Activated CD8-positive, alpha-beta memory T cell treated with anti-CD3 and anti-CD28 coated beads, Interleukin-2, amount 50 U/mL, for 48 hours (primary cell): ENCODE measurements around the gene TK1.
"Not testable (repeated sequence)": the region's sequence is repeated elsewhere in the genome, so short reads cannot be mapped to it uniquely, and the experiment has no call there.

Experiments
- DNase-seq: peaks from one replicate; pipeline ENCODE4 v3.0.0-alpha.2; 2020

TK1 gene, protein sequence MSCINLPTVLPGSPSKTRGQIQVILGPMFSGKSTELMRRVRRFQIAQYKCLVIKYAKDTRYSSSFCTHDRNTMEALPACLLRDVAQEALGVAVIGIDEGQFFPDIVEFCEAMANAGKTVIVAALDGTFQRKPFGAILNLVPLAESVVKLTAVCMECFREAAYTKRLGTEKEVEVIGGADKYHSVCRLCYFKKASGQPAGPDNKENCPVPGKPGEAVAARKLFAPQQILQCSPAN

DNA sequence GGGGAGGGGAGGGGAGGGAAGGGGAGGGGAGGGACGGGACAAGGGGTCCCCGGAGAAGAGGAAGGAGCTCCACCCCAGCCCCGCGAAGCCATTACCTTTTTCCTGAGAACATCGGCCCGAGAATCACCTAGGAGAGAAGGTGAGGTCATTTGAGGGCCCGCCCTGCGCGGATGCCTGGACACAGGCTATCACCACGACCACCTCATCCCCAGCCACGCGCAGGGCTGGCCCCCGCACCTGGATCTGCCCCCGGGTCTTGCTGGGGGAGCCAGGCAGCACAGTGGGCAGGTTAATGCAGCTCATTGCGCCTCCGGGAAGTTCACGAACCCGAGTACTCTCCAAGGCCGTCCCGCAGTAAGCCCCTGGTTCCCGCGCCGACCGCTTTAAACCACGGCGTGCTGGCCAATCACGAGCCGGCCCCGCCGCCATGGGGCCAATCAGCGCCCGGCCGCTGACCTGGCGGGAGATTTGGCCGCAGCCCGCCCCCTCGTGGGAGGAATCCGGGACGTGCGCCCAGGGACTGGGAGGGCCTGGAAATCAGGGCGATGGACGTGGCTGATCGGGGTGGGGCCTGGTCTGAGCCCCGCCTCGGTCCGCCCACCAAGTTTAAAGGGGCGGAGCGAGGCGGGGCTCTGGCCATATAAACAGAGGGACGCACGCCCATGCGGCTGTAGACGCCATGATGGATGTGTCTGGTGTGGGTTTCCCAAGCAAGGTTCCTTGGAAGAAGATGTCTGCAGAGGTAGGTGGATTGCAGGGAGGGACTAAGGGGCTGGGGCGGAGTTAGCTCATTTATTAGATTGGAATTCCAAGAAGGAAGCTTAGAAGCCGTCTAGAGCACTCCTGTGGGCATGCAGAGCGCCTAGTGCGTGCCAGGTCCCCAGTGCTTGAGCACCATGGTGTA lies at the start of gene TK1, which contains the start of gene AFMID:
TSS of gene TK1 (minus strand) at position 361 of the 904 bp plus-strand sequence. CDS start at position 303, 58 bp downstream.
TSS of gene AFMID (plus strand) at position 671 of the 904 bp plus-strand sequence. CDS start at position 680, 9 bp downstream.
- DNase-seq, result peak; percentile 98

DNA sequence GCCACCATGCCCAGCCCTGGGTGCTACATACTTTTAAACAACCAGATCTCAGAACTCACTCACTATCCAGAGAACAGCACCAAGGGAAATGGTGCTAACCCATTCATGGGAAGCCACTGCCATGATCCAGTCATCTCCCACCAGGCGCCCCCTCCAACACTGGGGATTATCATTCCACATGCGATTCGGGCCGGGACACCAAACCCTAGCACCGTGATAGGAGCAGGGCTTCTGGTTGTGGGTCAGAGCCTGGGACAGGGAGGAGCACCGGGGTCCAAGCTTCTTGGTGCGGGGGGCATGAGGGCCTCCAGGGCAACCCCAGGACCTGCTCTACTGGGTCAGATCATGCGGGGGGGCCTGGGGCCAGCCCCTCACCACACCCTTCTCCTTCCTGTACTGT lies 49.0 kb upstream of the TK1 start:
- no peak for DNase-seq

DNA sequence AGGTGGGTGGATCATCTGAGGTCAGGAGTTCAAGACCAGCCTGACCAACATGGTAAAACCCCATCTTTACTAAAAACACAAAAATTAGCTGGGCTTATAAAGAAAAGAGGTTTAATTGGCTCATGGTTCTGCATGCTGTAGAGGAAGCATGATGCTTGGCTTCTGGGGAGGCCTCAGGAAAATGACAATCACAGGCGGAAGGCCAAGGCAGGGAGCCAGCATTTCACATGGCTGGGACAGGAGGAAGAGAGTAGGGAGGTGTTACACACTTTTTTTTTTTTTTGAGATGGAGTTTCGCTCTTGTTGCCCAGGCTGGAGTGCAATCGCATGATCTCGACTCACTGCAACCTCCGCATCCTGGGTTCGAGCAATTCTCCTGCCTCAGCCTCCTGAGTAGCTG lies 48.2 kb upstream of the TK1 start:
- DNase-seq, result not testable (repeated sequence)

DNA sequence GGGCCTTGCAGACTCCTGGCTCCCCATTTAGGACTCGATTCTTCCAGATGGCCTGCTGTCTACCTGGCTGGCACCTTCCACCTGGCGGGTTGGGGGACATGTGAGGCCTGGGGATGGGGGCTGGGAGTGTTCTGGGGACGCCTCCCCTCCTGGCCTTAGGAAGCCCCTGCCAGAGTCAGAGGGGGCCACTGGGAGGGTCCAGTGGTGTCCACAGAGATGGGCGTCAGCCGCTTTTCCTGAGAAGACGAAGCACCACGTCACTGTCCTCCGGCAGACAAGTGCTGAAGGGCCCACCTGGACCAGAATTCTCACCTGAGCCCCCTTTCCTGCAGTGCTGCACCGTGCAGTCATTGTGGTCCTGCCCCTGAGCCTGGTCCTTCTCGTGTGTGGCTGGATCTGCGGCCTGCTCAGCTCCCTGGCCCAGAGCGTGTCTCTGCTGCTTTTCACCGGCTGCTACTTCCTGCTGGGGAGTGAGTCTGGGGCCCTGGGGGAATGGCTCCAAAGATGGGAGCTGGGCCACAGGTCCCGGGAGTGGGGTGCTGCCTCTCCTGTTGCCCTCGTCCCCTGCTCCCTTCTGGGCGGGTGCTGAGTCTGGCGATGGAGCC lies 47.5 kb upstream of the TK1 start:
- DNase-seq, result no peak

DNA sequence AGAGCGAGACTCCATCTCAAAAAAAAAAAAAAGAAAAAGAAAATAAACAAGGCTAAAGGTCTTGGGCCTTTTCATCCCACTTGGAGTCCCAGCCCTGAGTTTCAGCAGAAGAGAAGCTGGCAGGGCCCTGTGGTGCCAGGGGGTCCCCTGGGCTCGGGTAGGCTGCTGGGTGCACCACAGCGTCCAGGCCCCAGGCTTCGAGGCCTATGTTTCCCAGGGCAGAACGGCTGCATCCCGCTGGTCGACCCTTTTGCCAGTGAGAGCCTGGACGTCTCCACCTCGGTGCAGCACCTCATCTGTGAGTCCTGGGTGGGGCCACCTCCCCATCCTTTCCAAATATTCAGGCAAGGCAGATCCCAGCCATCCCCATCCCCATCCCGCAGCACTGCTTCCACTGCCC lies 46.8 kb upstream of the TK1 start:
- no peak for DNase-seq

DNA sequence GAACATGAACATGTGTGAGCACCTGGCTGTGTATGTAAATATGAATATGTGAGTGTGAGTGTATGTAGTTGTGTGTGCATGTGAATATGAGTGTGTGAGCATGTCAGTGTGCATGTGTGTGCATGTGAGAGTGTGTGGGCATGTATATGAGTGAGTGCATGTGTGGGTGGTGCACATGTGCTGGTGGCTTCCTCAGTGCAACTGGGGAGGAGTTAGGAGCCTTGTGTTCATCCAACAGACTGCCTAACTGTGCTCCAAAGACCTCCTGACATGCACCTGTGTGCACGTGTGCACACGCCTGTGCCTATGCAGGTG lies 46.0 kb upstream of the TK1 start:
- DNase-seq, result no peak

DNA sequence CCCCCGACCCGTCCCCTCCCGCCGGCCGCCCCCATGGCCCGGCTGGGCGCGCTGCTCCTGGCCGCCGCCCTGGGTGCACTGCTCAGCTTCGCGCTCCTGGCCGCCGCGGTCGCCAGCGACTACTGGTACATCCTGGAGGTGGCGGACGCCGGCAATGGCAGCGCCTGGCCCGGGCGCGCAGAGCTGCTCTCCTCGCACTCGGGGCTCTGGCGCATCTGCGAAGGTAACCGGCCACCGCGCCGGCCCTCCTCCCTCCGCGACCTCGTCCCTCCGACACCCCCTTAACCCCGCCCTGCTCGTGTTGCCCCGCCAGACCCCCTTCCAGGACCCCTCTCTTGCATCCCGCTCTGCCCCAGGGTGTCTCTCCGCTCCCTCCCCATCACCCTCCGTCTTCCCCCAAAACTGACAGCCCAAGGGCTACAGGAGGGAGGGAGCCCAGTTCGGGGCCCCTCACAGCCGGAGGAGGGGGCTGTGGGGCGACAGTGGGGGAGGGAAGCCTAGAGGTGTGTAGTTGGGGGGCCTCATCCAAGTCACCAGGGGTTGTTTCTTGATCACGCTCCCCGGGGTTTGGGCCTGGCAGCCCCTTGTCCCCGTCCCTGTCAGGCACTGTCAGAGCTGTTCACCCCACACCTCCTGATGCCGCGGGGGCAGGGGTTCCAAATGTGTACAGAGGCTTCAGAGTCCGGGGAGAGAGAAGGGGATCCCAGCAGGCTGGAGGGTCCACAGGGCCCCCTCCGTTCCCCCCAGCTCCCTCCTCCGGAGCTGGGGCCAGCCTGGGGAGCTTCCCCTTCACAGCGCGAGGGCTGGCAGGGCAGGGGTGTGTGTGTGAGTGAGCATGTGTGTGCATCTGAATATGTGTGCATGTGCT lies 45.4 kb upstream of the TK1 start:
- peak; percentile 69 for DNase-seq

DNA sequence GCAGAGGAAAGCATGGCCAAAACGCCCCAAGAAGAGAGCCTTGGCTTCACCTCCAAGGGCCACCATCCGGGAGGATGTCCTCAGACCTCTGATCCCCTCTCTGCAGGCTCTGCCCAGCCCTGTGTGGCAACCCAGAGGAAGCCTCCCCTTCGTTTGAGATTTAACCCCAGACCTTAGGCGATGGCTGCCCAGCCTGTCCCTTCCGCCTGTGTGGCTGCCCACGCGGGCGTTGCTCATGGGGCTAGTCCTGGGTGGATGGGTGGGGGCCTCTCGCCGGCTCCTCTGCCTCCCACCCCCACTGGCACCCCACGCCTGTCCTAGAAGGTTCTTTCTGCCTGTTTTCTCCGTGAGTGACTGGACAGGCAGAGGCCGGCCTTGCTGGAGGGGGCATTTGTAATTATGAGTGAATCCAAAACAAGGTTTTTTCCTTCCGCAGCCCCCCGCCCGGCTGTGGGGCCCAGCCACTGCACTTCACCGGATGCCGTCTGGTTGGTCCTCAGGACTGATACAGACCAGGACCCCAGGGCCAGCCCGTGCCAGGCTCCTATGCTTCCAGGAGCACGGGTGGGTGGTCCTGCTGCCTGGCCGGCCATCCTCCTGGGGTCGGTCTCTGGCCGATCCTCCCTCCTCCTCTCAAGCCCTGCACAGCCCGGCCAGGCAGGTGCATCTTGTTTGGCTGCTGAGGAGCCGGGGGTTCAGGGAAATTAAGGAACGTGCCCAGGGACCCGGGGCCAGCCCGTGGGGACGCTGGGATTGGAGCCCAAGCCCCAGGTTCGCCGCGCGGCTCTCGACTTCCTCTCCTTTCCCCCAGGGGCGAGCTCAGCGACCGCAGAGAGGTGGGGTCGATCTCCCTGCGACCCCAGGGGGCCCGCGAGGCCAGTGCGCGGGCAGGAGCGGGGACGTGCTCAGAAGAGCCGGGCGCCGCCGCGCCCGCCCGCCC lies 44.4 kb upstream of the TK1 start, which contains the start of gene TMEM235:
TSS of gene TMEM235 (plus strand) at position 636 of the 940 bp plus-strand sequence. CDS start 393 bp downstream, outside the sequence.
- DNase-seq, result no peak

DNA sequence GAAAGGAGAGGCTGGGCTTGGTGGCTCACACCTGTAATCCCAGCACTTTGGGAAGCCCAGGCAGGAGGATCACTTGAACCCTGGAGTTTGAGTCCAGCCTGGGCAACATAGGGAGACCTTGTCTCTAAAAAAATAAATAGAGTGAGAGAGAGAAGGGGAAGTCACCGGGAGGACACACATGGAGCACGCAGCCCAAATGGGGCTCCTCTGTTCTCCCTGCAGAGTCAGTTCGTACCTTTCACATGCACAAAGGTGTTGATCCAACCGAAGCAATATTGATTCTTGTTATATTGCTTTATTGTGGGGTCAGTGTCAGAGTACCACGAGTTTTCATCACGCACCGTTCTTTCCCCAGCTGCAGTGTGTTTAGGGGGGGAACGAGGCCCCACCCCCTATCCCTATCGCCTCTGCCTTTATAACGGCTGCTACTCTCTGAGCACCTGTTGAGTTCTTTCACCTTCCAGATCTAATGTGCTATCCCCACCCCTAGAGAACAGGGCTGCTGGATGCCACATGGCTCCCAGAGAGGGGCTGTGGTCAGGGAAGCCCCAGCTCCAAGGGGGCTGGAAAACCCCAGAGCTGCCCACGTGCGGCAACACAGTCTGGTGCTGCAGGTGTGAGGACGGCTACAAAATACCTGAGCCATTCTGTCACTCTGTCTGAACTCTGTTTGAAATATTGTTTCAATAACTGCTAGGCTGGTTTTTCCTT lies 43.6 kb upstream of the TK1 start:
- no peak for DNase-seq

DNA sequence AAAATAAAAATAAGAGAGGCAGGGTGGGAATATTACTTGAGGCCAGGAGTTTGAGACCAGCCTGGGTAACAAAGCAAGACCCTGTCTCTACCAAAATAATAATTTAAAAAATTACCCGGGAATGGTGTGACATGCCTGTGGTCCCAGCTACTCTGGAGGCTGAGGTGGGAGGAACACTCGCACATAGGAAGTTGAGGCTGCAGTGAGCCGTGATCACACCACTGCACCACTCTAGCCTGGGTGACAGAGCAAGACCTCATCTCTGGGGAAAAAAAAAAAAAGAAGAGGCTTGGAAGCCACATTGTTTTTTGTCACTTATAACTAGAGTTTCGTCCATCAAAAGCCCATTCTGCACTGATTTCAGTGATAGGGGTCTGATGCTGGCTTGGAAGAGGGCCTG lies 41.3 kb upstream of the TK1 start:
- no peak for DNase-seq

DNA sequence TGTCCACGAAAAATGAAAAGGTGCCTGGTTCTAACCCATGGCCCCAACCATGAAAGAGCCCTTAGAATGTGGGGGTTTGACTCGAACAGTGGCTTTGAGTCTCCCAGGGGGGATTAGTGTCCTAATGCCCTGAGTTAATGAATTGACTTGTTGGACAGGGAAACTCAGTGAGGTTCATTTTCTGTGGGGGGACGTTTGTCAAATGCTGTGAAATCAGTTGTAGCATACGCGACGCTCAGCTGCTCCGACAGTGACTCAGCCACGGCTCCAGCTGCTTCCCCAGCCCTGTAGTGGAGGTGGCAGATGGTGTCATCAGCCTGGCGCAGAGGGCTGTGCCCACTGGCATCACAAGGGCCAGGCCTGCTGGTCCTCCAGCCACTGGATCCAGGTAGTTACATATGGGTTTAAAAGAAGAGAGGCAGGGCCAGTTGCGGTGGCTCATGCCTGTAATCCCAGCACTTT lies 40.6 kb upstream of the TK1 start:
- no peak for DNase-seq

DNA sequence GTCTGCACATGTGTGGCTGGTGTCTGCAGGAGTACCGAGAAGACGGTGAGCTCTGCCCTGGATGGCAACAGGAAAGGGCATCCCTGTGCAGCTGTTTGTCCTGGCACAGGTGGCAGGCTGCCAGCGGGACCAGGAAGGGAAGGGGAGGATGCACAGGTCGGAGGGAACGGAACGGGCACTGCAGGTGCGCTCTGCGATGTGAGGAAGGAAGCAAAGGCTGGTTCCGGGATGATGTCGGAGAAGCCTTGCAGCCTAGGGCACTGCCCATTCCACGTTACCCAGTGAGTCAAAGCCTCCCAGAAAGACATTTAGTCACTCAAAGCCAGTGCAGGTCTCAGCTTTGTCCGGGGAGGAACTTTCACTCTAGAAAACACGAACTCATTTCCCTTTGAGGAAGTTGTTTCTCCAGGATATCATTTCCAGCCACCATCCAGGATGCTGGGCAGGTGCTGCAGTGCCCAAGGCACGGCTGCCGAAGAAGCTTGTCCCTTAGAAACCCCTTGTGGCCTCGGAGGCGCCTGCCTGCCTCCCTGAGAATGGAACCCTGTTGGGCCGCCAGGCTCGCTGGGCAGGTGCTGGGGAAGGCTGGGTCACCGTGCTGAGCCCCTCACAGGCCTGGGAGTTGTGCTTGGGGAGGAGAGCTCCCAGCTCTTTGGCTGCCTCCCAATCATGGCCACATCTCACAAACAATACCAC lies 40.1 kb upstream of the TK1 start:
- DNase-seq, result no peak

DNA sequence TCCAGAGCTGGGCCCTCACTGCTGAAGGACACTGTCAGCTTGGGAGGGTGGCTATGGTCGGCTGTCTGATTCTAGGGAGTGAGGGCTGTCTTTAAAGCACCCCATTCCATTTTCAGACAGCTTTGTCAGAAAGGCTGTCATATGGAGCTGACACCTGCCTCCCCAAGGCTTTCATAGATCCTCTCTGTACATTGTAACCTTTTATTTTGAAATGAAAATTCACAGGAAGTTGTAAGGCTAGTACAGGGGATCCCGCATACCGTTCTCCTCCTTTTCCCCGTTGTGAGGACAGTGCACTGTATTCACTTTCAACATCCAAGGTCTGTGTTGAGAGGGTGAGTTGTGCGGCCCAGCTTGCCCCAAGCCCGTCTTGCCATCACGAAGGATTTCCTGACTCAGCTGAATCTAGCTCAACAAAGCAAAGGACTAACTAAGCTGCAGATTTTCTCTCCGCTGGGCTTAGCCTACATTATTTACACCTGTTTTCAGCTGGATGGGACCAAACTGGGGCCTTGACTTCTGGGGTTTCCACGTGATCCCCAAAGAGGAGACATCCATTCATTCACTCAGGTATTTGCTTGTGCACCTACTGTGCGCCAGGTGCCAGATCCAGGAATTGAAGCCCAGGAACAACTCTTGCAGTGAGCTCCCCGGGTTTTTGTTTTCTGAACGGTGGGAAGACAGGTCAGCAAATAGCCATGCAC lies 39.4 kb upstream of the TK1 start:
- no peak for DNase-seq

DNA sequence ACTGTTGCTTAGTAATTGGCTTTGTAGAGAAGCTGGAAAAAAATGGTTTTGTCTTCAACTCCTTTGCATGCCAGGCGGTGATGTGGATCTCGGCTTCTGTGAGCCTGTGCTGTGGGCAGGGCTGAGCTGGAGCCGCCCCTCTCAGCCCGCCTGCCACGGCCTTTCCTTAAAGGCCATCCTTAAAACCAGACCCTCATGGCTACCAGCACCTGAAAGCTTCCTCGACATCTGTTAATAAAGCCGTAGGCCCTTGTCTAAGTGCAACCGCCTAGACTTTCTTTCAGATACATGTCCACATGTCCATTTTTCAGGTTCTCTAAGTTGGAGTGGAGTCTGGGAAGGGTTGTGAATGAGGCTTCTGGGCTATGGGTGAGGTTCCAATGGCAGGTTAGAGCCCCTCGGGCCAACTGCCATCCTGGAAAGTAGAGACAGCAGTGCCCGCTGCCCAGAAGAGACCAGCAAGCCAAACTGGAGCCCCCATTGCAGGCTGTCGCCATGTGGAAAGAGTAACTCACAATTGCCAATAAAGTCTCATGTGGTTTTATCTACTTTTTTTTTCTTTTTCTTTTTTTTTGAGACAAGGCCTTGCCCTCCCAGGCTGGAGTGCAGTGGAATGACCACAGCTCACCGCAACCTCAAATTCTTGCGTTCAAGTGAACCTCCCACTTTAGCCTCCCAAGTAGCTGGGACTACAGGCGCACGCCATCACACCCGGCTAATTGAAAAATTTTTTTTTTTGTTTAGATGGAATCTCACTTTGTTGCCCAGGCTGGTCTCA lies 38.4 kb upstream of the TK1 start:
- DNase-seq, result no peak

DNA sequence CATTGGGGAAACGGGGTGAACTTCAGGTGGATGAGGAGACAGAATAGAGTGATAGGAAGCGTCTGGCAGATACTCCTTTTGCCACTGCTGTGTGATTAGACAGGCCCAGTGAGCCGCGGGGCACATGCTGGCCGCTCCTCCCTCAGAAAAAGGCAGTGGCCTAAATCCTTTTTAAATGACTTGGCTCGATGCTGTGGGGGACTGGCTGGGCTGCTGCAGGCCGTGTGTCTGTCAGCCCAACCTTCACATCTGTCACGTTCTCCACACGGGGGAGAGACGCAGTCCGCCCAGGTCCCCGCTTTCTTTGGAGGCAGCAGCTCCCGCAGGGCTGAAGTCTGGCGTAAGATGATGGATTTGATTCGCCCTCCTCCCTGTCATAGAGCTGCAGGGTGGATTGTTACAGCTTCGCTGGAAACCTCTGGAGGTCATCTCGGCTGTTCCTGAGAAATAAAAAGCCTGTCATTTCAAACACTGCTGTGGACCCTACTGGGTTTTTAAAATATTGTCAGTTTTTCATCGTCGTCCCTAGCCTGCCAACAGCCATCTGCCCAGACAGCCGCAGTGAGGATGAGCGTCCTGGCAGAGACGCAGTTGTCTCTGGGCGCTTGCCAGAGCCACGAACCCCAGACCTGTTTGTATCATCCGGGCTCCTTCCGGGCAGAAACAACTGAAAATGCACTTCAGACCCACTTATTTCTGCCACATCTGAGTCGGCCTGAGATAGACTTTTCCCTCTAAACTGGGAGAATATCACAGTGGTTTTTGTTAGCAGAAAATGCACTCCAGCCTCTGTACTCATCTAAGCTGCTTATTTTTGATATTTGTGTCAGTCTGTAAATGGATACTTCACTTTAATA lies 37.6 kb upstream of the TK1 start:
- no peak for DNase-seq

DNA sequence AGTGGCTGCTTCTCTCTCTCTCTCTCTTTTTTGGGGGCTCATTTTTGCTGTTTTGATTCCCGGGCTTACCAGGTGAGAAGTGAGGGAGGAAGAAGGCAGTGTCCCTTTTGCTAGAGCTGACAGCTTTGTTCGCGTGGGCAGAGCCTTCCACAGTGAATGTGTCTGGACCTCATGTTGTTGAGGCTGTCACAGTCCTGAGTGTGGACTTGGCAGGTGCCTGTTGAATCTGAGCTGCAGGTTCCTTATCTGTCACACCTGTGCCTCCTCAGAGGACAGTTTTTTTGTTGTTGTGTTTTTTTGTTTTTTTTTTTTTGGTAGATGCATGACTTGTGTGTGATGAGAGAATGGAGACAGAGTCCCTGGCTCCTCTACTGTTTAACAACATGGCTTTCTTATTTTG lies 36.9 kb upstream of the TK1 start:
- DNase-seq, result no peak

DNA sequence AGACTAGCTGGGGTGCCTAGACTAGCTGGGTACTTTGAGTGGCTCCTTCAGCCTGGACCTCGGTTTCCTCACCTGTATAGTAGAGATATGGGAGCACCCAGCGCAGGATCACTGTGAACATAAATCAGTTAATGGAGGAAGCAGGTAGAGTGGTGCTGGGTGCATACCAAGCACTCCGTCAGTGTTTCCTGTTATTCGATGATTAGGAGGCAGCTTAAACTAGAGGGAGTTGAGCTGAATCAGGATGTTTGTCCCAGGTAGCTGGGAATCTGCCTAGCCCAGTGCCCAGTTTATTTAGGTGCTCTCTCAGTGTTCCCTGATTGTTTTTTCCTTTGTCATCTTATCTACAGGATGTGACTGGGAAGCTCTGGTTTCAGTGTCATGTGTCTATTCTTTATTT lies 36.2 kb upstream of the TK1 start:
- no peak for DNase-seq
